ENCODE measurements around the gene GALNT10.

GALNT10 gene

GRCh38 chr5:154264549-154265196 is 74.1 kb downstream of the GALNT10 start:
- H3K4me3 ChIP-seq (ENCODE audit: low read depth, low read length), result no peak overlapping the region
- no peak for TF ChIP-seq CTCF (IDR thresholded peaks at IDR 0.05; ENCODE audit: borderline replicate concordance, insufficient read depth, low read depth, low read length)

GRCh38 chr5:154265197-154265773 is 74.8 kb downstream of the GALNT10 start:
- no peak for TF ChIP-seq CTCF (IDR thresholded peaks at IDR 0.05; ENCODE audit: borderline replicate concordance, insufficient read depth, low read depth, low read length)
- H3K4me3 ChIP-seq (ENCODE audit: low read depth, low read length), result no peak overlapping the region

DNA sequence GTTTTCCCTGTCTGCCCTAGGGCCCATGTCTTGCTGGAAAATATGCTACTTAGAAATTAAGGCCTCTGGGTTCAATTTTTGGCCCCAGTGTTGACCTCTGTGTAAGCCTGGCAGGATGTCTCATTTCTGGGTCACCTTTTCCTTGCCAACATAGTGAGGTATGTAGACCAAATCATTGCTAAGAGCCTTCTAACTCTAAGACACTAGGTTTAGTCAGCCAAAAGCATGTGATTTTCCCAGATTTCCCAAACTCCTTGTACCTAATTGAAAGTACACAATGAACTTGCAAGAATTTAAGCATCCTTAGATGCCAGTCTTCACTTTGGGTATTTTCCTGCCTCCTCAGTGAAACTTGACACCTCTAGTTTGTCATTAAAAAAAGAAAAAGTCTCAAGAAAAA is 77.0 kb downstream of the GALNT10 start:
- no peak for TF ChIP-seq CTCF (IDR thresholded peaks at IDR 0.05; ENCODE audit: borderline replicate concordance, insufficient read depth, low read depth, low read length)

GRCh38 chr5:154268073-154268472 is 77.5 kb downstream of the GALNT10 start:
- H3K4me3 ChIP-seq (ENCODE audit: low read depth, low read length), result no peak overlapping the region
- TF ChIP-seq CTCF (IDR thresholded peaks at IDR 0.05; ENCODE audit: borderline replicate concordance, insufficient read depth, low read depth, low read length), result no peak

More for the DNA sequence above, 77.0 kb downstream of the GALNT10 start:
- no peak overlapping the region for H3K4me3 ChIP-seq (ENCODE audit: low read depth, low read length)

GRCh38 chr5:154269414-154269813 is 78.9 kb downstream of the GALNT10 start:
- H3K4me3 ChIP-seq (ENCODE audit: low read depth, low read length), result no peak overlapping the region
- TF ChIP-seq CTCF (IDR thresholded peaks at IDR 0.05; ENCODE audit: borderline replicate concordance, insufficient read depth, low read depth, low read length), result no peak

DNA sequence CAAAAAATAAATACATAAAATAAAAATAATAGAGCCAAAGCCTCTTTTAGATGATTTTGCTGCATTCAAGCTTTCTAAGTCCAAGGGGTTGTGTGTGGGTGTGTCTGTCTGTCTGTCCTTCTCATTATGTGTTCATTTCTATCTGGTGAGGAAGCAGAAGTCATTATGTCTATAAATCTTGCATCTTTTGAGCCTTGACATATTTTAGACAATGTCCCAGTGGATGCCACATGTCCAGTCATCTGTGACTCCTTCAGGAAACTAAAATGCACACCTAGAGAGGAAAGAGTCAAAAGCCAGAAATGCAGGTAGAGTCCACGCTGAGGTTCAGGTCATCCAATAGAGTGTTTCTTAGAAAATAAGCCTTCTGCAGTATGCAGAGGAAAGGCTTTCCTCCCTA is 80.9 kb downstream of the GALNT10 start:
- no peak for TF ChIP-seq CTCF (IDR thresholded peaks at IDR 0.05; ENCODE audit: borderline replicate concordance, insufficient read depth, low read depth, low read length)
- H3K4me3 ChIP-seq (ENCODE audit: low read depth, low read length), result no peak overlapping the region

- TF ChIP-seq CTCF (IDR thresholded peaks at IDR 0.05; ENCODE audit: borderline replicate concordance, insufficient read depth, low read depth, low read length), result no peak
- H3K4me3 ChIP-seq (ENCODE audit: low read depth, low read length), result no peak overlapping the region
Observed at GRCh38 chr5:154271936-154272514, 81.5 kb downstream of the GALNT10 start.

All from GM12875 (cell line).